GM23338 (cell line): Measurements from ENCODE around the gene SLC36A2. TPM values are rescaled to one million over a fixed set of nuclear protein-coding genes. Genes with fewer than 3 reads are reported as not detected.

Experiments
- ATAC-seq: fragments of 200-7000 bp; cut with Tn5 transposase; 3 replicates; pipeline ENCODE4 v1.9.1; 2020
- DNase-seq: peaks from one replicate; pipeline ENCODE4 v3.0.0-alpha.2; 2015; ENCODE audit warnings: low spot score
- H2AFZ ChIP-seq: fragments of 200-600 bp; sonication (generic); 2 replicates; pipeline ENCODE4 v1.8.0; 2016; ENCODE audit warnings: antibody characterized with exemption, mild to moderate bottlenecking, moderate library complexity
- H3F3A ChIP-seq: fragments of 200-600 bp; sonication (generic); replicated peaks from 2 replicates; pipeline ENCODE4 v1.8.0; 2017; ENCODE audit warnings: antibody characterized with exemption, mixed run types, low read depth
- H3K27ac ChIP-seq: fragments of 200-600 bp; sonication (generic); 2 replicates; pipeline ENCODE4 v1.6.1; 2016; ENCODE audit warnings: low read depth
- H3K27me3 ChIP-seq: fragments of 200-600 bp; sonication (generic); 2 replicates; pipeline ENCODE4 v1.8.0; 2016; ENCODE audit warnings: mild to moderate bottlenecking, mixed run types, moderate library complexity; ENCODE audit not compliant: insufficient read depth
- H3K36me3 ChIP-seq: fragments of 200-600 bp; sonication (generic); 2 replicates; pipeline ENCODE4 v1.8.0; 2016; ENCODE audit warnings: mild to moderate bottlenecking; ENCODE audit not compliant: insufficient read depth
- H3K4me1 ChIP-seq: fragments of 200-600 bp; sonication (generic); 2 replicates; pipeline ENCODE4 v1.8.0; 2016; ENCODE audit warnings: mild to moderate bottlenecking, moderate library complexity; ENCODE audit not compliant: insufficient read depth
- H3K4me2 ChIP-seq: fragments of 200-600 bp; sonication (generic); 2 replicates; pipeline ENCODE4 v1.7.1; 2017; ENCODE audit warnings: mixed run types
- H3K4me3 ChIP-seq: fragments of 200-600 bp; sonication (generic); 2 replicates; pipeline ENCODE4 v1.6.1; 2016; ENCODE audit warnings: mixed run types
- H3K79me2 ChIP-seq: fragments of 200-600 bp; sonication (generic); replicated peaks from 2 replicates; pipeline ENCODE4 v1.8.0; 2017; ENCODE audit warnings: mild to moderate bottlenecking; ENCODE audit not compliant: insufficient read depth
- H3K9me2 ChIP-seq: fragments of 200-600 bp; sonication (generic); 2 replicates; pipeline ENCODE4 v1.8.0; 2017; ENCODE audit not compliant: insufficient read depth
- H4K20me1 ChIP-seq: fragments of 200-600 bp; sonication (generic); replicated peaks from 2 replicates; pipeline ENCODE4 v1.8.0; 2017; ENCODE audit warnings: mild to moderate bottlenecking; ENCODE audit not compliant: insufficient read depth
- H3K27ac Mint-ChIP-seq: 2 replicates; pipeline ENCODE4 v1.8.0; 2020; ENCODE audit warnings: inconsistent platforms, mild to moderate bottlenecking, moderate library complexity, mixed read lengths
- H3K27me3 Mint-ChIP-seq: 3 replicates; pipeline ENCODE4 v1.8.0; 2022; ENCODE audit warnings: low read depth, mild to moderate bottlenecking, moderate library complexity, mixed read lengths, inconsistent platforms; ENCODE audit not compliant: insufficient read depth, poor library complexity
- H3K36me3 Mint-ChIP-seq: 3 replicates; pipeline ENCODE4 v1.8.0; 2021; ENCODE audit warnings: low read depth, mild to moderate bottlenecking, inconsistent platforms, moderate library complexity, mixed read lengths
- H3K4me1 Mint-ChIP-seq: 3 replicates; pipeline ENCODE4 v1.8.0; 2020; ENCODE audit warnings: mild to moderate bottlenecking, inconsistent platforms, mixed read lengths
- H3K4me3 Mint-ChIP-seq: 3 replicates; pipeline ENCODE4 v1.8.0; 2021; ENCODE audit warnings: moderate library complexity, mild to moderate bottlenecking, inconsistent platforms, mixed read lengths
- H3K9me3 Mint-ChIP-seq: 3 replicates; pipeline ENCODE4 v1.8.0; 2020; ENCODE audit warnings: moderate library complexity, mild to moderate bottlenecking, inconsistent platforms, mixed read lengths
- CREB1 ChIP-seq: fragments of 250-450 bp; sonication (Bioruptor Pico); IDR thresholded peaks from 2 replicates; pipeline ENCODE4 v1.5.0; 2020; ENCODE audit warnings: low read depth, mild to moderate bottlenecking, moderate library complexity
- CTCF ChIP-seq, 2 experiments: fragments of 200-600 bp in 1 of 2; sonication (generic) in 1 of 2; conservative IDR thresholded peaks; 2 replicates each; pipeline versions ENCODE4 v1.5.1 to v1.6.1; 2016 to 2017; ENCODE audit warnings: antibody characterized with exemption in 2 of 2, low read depth in 2 of 2, mild to moderate bottlenecking in 2 of 2, moderate library complexity in 1 of 2
- ETS1 ChIP-seq: IDR thresholded peaks from 2 replicates; pipeline ENCODE4 v1.6.1; 2016; ENCODE audit warnings: antibody characterized with exemption
- EZH2 ChIP-seq: fragments of 200-600 bp; sonication (generic); IDR thresholded peaks from one replicate; pipeline ENCODE4 v1.8.0; 2017; ENCODE audit warnings: antibody characterized with exemption, mild to moderate bottlenecking, low read depth; ENCODE audit not compliant: unreplicated experiment
- EZH2phosphoT487 ChIP-seq: fragments of 200-600 bp; sonication (generic); IDR thresholded peaks from one replicate; pipeline ENCODE4 v1.8.1; 2018; ENCODE audit warnings: antibody characterized with exemption; ENCODE audit not compliant: unreplicated experiment
- JUNB ChIP-seq: IDR thresholded peaks from one replicate; pipeline ENCODE4 v1.6.1; 2016; ENCODE audit warnings: antibody characterized with exemption; ENCODE audit not compliant: unreplicated experiment
- NANOG ChIP-seq: IDR thresholded peaks from 2 replicates; pipeline ENCODE4 v1.6.1; 2016; ENCODE audit warnings: antibody characterized with exemption, borderline replicate concordance
- POLR2AphosphoS5 ChIP-seq: IDR thresholded peaks from 2 replicates; pipeline ENCODE4 v1.6.1; 2016; ENCODE audit warnings: antibody characterized with exemption, low read depth
- REST ChIP-seq: IDR thresholded peaks from one replicate; pipeline ENCODE4 v1.6.1; 2018; ENCODE audit warnings: antibody characterized with exemption; ENCODE audit not compliant: unreplicated experiment
- STAT1 ChIP-seq: IDR thresholded peaks from one replicate; pipeline ENCODE4 v1.6.1; 2016; ENCODE audit warnings: antibody characterized with exemption; ENCODE audit not compliant: unreplicated experiment
- ZNF331 ChIP-seq: fragments of 250-450 bp; sonication (Bioruptor Pico); IDR thresholded peaks from 2 replicates; pipeline ENCODE4 v1.5.0; 2020; ENCODE audit warnings: low read depth, mild to moderate bottlenecking, moderate library complexity
- ZNF462 ChIP-seq: fragments of 250-450 bp; sonication (Bioruptor Pico); IDR thresholded peaks from 2 replicates; pipeline ENCODE4 v1.5.0; 2020; ENCODE audit warnings: mild to moderate bottlenecking, moderate library complexity
- polyA plus RNA-seq: library from polyadenylated mRNA; unstranded; fragments of >200 nt; fragmentation: Nextera tagmentation; extraction: Ambion mirVana; gene quantifications from 2 replicates; pipeline ENCODE4 v1.2.1, GENCODE V29; 2016
- total RNA-seq: library from RNA; depleted of rRNA; stranded (reverse); fragments of >200 nt; shearing (Covaris generic); gene quantifications from 2 replicates; pipeline ENCODE4 v1.2.3, GENCODE V29; 2014

SLC36A2 gene
- total and polyA plus RNA-seq, 2 experiments from 2014 or later, result 0.08 TPM; not detected in 1

GRCh38 chr5:151328734-151329133, 18.6 kb downstream of the SLC36A2 start (continued):
- no peak for TF ChIP-seq REST
- TF ChIP-seq POLR2AphosphoS5, result no peak
- TF ChIP-seq EZH2phosphoT487, result no peak
- no peak for TF ChIP-seq EZH2

DNA sequence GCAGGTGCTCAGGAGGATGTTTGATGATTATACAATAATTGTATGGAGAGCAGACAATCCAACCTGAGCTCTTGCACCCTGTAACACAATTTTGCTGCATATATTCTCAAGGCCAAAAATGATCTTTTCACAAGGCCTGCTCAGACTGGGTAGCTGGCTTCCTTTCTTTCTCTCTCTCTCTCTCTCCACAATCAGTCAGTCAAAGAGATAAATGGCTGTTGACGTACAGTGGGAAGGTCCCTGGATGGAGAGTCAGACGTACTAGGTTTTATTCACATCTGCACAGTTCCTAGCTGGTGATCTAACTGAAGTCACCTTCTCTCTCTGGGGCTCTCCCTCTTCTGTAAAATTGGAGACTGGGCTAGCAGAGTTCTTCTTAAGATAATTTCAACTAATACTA, 19.8 kb downstream of the SLC36A2 start:
- no peak for DNase-seq
- no peak overlapping the region for H2AFZ ChIP-seq
- no peak overlapping the region for H3K27ac ChIP-seq
- H3K79me2 ChIP-seq, result no peaks in the 10 kb centered on the region
- peaks cover 11% of the 10 kb centered on the region; the same call in 1 of the 2 replicates for H3K9me2 ChIP-seq
- H3K27me3 ChIP-seq, result no peaks in the 10 kb centered on the region
- peaks cover 8% of the 10 kb centered on the region for H3K27me3 Mint-ChIP-seq
- H3K4me1 Mint-ChIP-seq, result peaks cover 10% of the 10 kb centered on the region
- ATAC-seq, result no peak
- H3K27ac Mint-ChIP-seq, result no peak overlapping the region
- no peak overlapping the region for H3K4me3 Mint-ChIP-seq
- no peaks in the 10 kb centered on the region for H3K4me1 ChIP-seq
- no peaks in the 10 kb centered on the region for H3K36me3 Mint-ChIP-seq
- H3K9me3 Mint-ChIP-seq, result no peaks in the 10 kb centered on the region
- no peak overlapping the region for H3K4me2 ChIP-seq
- no peak overlapping the region for H3K4me3 ChIP-seq
- no peaks in the 10 kb centered on the region for H4K20me1 ChIP-seq
- H3K36me3 ChIP-seq, result no peaks in the 10 kb centered on the region
- no peaks in the 10 kb centered on the region for H3F3A ChIP-seq
- no peak for TF ChIP-seq NANOG
- TF ChIP-seq ZNF462 (CRISPR knock-in tag), result no peak
- no peak for TF ChIP-seq EZH2phosphoT487
- no peak for TF ChIP-seq CTCF (conservative IDR thresholded peaks at IDR 0.05; ENCODE audit: low read depth in 2 of 2)
- no peak for TF ChIP-seq STAT1
- no peak for TF ChIP-seq ETS1
- TF ChIP-seq EZH2, result no peak
- TF ChIP-seq POLR2AphosphoS5, result no peak
- no peak for TF ChIP-seq CREB1 (CRISPR knock-in tag)
- TF ChIP-seq ZNF331 (CRISPR knock-in tag), result no peak
- no peak for TF ChIP-seq JUNB
